CD14-positive monocyte (primary cell): ENCODE results near the gene TMEFF2. TPM values are rescaled to one million over a fixed set of nuclear protein-coding genes. Genes with fewer than 3 reads are reported as not detected.

ENCODE experiments used
- DNase-seq, 3 donors: peaks; one replicate each; pipeline ENCODE4 v3.0.0-alpha.2; 2011 to 2022
- H2AFZ ChIP-seq: 2 replicates; pipeline ENCODE4 v1.6.0; 2012; ENCODE audit warnings: mild to moderate bottlenecking, low read depth, low read length, inconsistent platforms; ENCODE audit not compliant: insufficient read depth, poor library complexity, severe bottlenecking
- H3K27ac ChIP-seq, 2 donors: 1 replicate in 1 of 2; 2 replicates in 1 of 2; pipeline ENCODE4 v1.5.1; 2012 to 2013; ENCODE audit warnings: low read length in 2 of 2, control low read depth in 1 of 2, inconsistent platforms in 1 of 2, low read depth in 1 of 2, mild to moderate bottlenecking in 1 of 2
- H3K27me3 ChIP-seq, 2 donors: one replicate each; pipeline versions ENCODE4 v1.6.0 to v1.6.1; 2011 to 2013; ENCODE audit warnings: low read length in 2 of 2; ENCODE audit not compliant: control insufficient read depth in 2 of 2, insufficient read depth in 2 of 2
- H3K36me3 ChIP-seq, 2 donors: replicated peaks in 1 of 2; 1 replicate in 1 of 2; 2 replicates in 1 of 2; pipeline versions ENCODE4 v1.5.1 to v1.6.1; 2012 to 2013; ENCODE audit warnings: low read length in 2 of 2, control low read depth in 1 of 2, inconsistent platforms in 1 of 2, mild to moderate bottlenecking in 1 of 2; ENCODE audit not compliant: insufficient read depth in 2 of 2, control insufficient read depth in 1 of 2
- H3K4me1 ChIP-seq, 2 donors: 1 replicate in 1 of 2; 2 replicates in 1 of 2; pipeline versions ENCODE4 v1.5.1 to v1.6.1; 2012 to 2013; ENCODE audit warnings: low read length in 2 of 2, control low read depth in 1 of 2, inconsistent platforms in 1 of 2, mild to moderate bottlenecking in 1 of 2, moderate library complexity in 1 of 2; ENCODE audit not compliant: insufficient read depth in 2 of 2, control insufficient read depth in 1 of 2
- H3K4me2 ChIP-seq: replicated peaks from 2 replicates; pipeline ENCODE3; 2012; ENCODE audit warnings: low read length, moderate library complexity, mild to moderate bottlenecking; ENCODE audit not compliant: poor library complexity, severe bottlenecking; ENCODE audit errors: extremely low read depth
- H3K4me3 ChIP-seq, 3 experiments: fragments of 200-600 bp in 1 of 3; sonication (generic) in 1 of 3; replicated peaks in 1 of 3; 1 replicate in 2 of 3; 2 replicates in 1 of 3; pipeline ENCODE4 v1.5.1; 2011 to 2013; ENCODE audit warnings: low read length in 3 of 3, mild to moderate bottlenecking in 3 of 3, control low read depth in 2 of 3, low read depth in 2 of 3, inconsistent platforms in 1 of 3, moderate library complexity in 1 of 3
- H3K79me2 ChIP-seq: 2 replicates; pipeline ENCODE4 v1.6.0; 2012; ENCODE audit warnings: mild to moderate bottlenecking, control low read depth, inconsistent platforms, low read length, moderate library complexity; ENCODE audit not compliant: insufficient read depth
- H3K9ac ChIP-seq: 2 replicates; pipeline ENCODE4 v1.6.0; 2017; ENCODE audit warnings: low read length, mild to moderate bottlenecking; ENCODE audit not compliant: insufficient read depth, poor library complexity, severe bottlenecking
- H3K9me3 ChIP-seq, 2 donors: replicated peaks in 1 of 2; 1 replicate in 1 of 2; 2 replicates in 1 of 2; pipeline versions ENCODE4 v1.5.1 to v1.6.1; 2012 to 2013; ENCODE audit warnings: low read length in 2 of 2, control low read depth in 1 of 2; ENCODE audit not compliant: control insufficient read depth in 1 of 2, insufficient read depth in 1 of 2
- H4K20me1 ChIP-seq: 2 replicates; pipeline ENCODE4 v1.6.0; 2012; ENCODE audit warnings: mild to moderate bottlenecking, low read length, control low read depth, moderate library complexity; ENCODE audit not compliant: insufficient read depth
- H3K27ac Mint-ChIP-seq, 7 donors: one replicate each; pipeline ENCODE4 v1.8.0; 2020; ENCODE audit warnings: mild to moderate bottlenecking in 7 of 7, mixed read lengths in 7 of 7, moderate library complexity in 6 of 7, inconsistent platforms in 2 of 7
- H3K27me3 Mint-ChIP-seq, 3 donors: one replicate each; pipeline ENCODE4 v1.8.0; 2021 to 2022; ENCODE audit warnings: low read depth in 3 of 3, mild to moderate bottlenecking in 3 of 3, mixed read lengths in 3 of 3, moderate library complexity in 3 of 3, inconsistent platforms in 1 of 3
- H3K36me3 Mint-ChIP-seq, 2 donors: one replicate each; pipeline ENCODE4 v1.8.0; 2020; ENCODE audit warnings: mixed read lengths in 2 of 2, inconsistent platforms in 1 of 2, mild to moderate bottlenecking in 1 of 2
- H3K4me1 Mint-ChIP-seq: one replicate; pipeline ENCODE4 v1.8.0; 2020; ENCODE audit warnings: mild to moderate bottlenecking, mixed read lengths
- H3K4me3 Mint-ChIP-seq, 2 donors: one replicate each; pipeline ENCODE4 v1.8.0; 2020; ENCODE audit warnings: mild to moderate bottlenecking in 2 of 2, mixed read lengths in 2 of 2, moderate library complexity in 1 of 2
- H3K9me3 Mint-ChIP-seq, 7 donors: one replicate each; pipeline ENCODE4 v1.8.0; 2020 to 2022; ENCODE audit warnings: mixed read lengths in 7 of 7, mild to moderate bottlenecking in 6 of 7, moderate library complexity in 6 of 7, inconsistent platforms in 2 of 7
- CTCF ChIP-seq: fragments of 200-600 bp; IDR thresholded peaks from one replicate; pipeline ENCODE4 v1.8.0; 2022; ENCODE audit warnings: antibody characterized with exemption, mild to moderate bottlenecking
- WGBS: methylation state at CpG from one replicate; pipeline ENCODE4 v1.1.5; 2013; ENCODE audit warnings: missing lambda C conversion rate; ENCODE audit not compliant: insufficient coverage; 5-methylcytosine and 5-hydroxymethylcytosine counted together
- intact Hi-C, 2 donors: fragments of 100-400 bp; cut with micrococcal nuclease; formaldehyde crosslinking; loops; one replicate each; pipeline versions ENCODE4 v1.15.0 to v1.15.1; 2023
- polyA plus RNA-seq, 3 donors: library from polyadenylated mRNA; depleted of rRNA in 1 of 3; unstranded in 2 of 3; stranded (reverse) in 1 of 3; fragments of 300-500 nt in 2 of 3; fragments of >200 nt in 1 of 3; fragmentation: Illumina TruSeq in 2 of 3; gene quantifications; 1 replicate in 2 of 3; 2 replicates in 1 of 3; pipeline ENCODE4 v1.2.3, GENCODE V29; 2012 to 2021

Gene TMEFF2
- polyA plus RNA-seq, 3 donors: not detected

- H3K36me3 Mint-ChIP-seq: no peaks in the 10 kb centered on the region
Observed at GRCh38 chr2:191977754-191978153, 217.0 kb downstream of the TMEFF2 start.

DNA sequence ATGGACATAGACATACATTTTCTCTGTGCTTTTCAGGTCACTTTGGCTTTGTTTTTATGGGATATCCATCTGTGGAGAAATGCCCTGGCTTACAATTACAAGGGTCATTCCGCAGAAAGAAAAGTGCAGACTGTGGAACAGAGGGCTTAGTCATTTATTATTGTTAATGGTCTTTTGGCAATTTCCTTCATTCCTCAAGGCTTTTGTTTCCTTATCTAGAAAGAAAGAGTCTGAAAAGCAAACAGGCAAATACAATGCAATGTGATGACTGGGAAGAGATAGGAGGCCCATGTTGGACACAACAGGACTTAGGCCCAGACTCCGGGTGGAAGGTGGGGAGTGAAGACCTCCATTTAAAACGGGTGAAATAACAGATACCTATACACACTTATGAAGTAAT, 218.3 kb downstream of the TMEFF2 start:
- H2AFZ ChIP-seq: no peak overlapping the region
- no peak overlapping the region for H3K4me3 Mint-ChIP-seq
- no peaks in the 10 kb centered on the region for H3K27me3 ChIP-seq
- H3K27ac Mint-ChIP-seq: no peak overlapping the region
- no peak overlapping the region for H3K27ac ChIP-seq
- H3K36me3 ChIP-seq: no peaks in the 10 kb centered on the region
- H3K4me3 ChIP-seq: no peak overlapping the region
- H3K9me3 Mint-ChIP-seq: peaks cover 0 to 4% (median 1%) of the 10 kb centered on the region in 7 donors
- no peak for TF ChIP-seq CTCF
- H3K4me1 ChIP-seq: no peaks in the 10 kb centered on the region
- no peak overlapping the region for H3K4me2 ChIP-seq
- WGBS: no CpG with 5 or more reads among the region's 3 CpGs
- H3K27me3 Mint-ChIP-seq: peaks cover 0 to 4% (median 0%) of the 10 kb centered on the region in 3 donors
- H4K20me1 ChIP-seq: no peaks in the 10 kb centered on the region
- H3K9me3 ChIP-seq: no peaks in the 10 kb centered on the region
- intact Hi-C loops: no loop called here
- H3K4me1 Mint-ChIP-seq: no peaks in the 10 kb centered on the region
- H3K36me3 Mint-ChIP-seq: no peaks in the 10 kb centered on the region
- no peak overlapping the region for H3K9ac ChIP-seq
- no peaks in the 10 kb centered on the region for H3K79me2 ChIP-seq
- no peak for DNase-seq

More at GRCh38 chr2:191977754-191978153, 217.0 kb downstream of the TMEFF2 start:
- intact Hi-C loops: no loop called here
- Histone ChIP-seq H3K27ac (no peak overlapping the region), H4K20me1 (no peaks in the 10 kb centered on the region), H3K9ac (no peak overlapping the region), H3K4me2 (no peak overlapping the region), H3K36me3 (no peaks in the 10 kb centered on the region), H3K4me1 (no peaks in the 10 kb centered on the region), H3K9me3 (no peaks in the 10 kb centered on the region), H3K27me3 (no peaks in the 10 kb centered on the region), H3K79me2 (no peaks in the 10 kb centered on the region), H3K4me3 (no peak overlapping the region), H2AFZ (no peak overlapping the region)
- H3K27ac Mint-ChIP-seq: no peak overlapping the region
- no peak for TF ChIP-seq CTCF
- peaks cover 0 to 3% (median 0%) of the 10 kb centered on the region in 7 donors for H3K9me3 Mint-ChIP-seq
- DNase-seq: no peak
- H3K4me3 Mint-ChIP-seq: no peak overlapping the region
- H3K27me3 Mint-ChIP-seq: peaks cover 0 to 4% (median 0%) of the 10 kb centered on the region in 3 donors
- no peaks in the 10 kb centered on the region for H3K4me1 Mint-ChIP-seq
- WGBS: no CpG with 5 or more reads among the region's 1 CpG
